CD8-positive, alpha-beta memory T cell (primary cell): ENCODE data around the gene PDLIM4. TPM values are rescaled to one million over a fixed set of nuclear protein-coding genes. Genes with fewer than 3 reads are reported as not detected.

Source experiments
- CTCF ChIA-PET: fragments of 350-600 bp; sonication (Branson Sonifier 250); formaldehyde crosslinking; loops from one replicate; lab custom pipeline; 2021; ENCODE audit warnings: antibody characterized with exemption; lab: Charles Lee
- POLR2A ChIA-PET: fragments of 350-600 bp; sonication (Branson Sonifier 250); formaldehyde crosslinking; loops from one replicate; lab custom pipeline; 2021; ENCODE audit warnings: antibody characterized with exemption; lab: Charles Lee
- DNase-seq, 5 donors: peaks; one replicate each; pipeline versions ENCODE4 v3.0.0 to v3.0.0-alpha.2; 2020 to 2022; ENCODE audit warnings: mixed read lengths in 1 of 5
- H3K27ac ChIP-seq: one replicate; pipeline ENCODE4 v1.7.0; 2013; ENCODE audit warnings: low read depth, mild to moderate bottlenecking, low read length, moderate library complexity
- H3K27me3 ChIP-seq: 2 replicates; pipeline ENCODE4 v1.7.0; 2013; ENCODE audit warnings: low read length, mild to moderate bottlenecking; ENCODE audit not compliant: insufficient read depth, poor library complexity, severe bottlenecking
- H3K36me3 ChIP-seq: 2 replicates; pipeline ENCODE4 v1.7.0; 2013; ENCODE audit warnings: mild to moderate bottlenecking, low read length, moderate library complexity; ENCODE audit not compliant: insufficient read depth
- H3K4me1 ChIP-seq: 2 replicates; pipeline ENCODE4 v1.7.0; 2013; ENCODE audit warnings: mild to moderate bottlenecking, low read length, moderate library complexity; ENCODE audit not compliant: insufficient read depth
- H3K4me3 ChIP-seq: 2 replicates; pipeline ENCODE4 v1.7.0; 2013; ENCODE audit warnings: mild to moderate bottlenecking, low read length
- H3K9me3 ChIP-seq: 2 replicates; pipeline ENCODE4 v1.7.0; 2013; ENCODE audit warnings: mild to moderate bottlenecking, low read length
- H3K27ac Mint-ChIP-seq, 8 donors: one replicate each; pipeline ENCODE4 v1.8.0; 2020 to 2021; ENCODE audit warnings: mixed read lengths in 8 of 8, mild to moderate bottlenecking in 6 of 8, inconsistent platforms in 3 of 8, moderate library complexity in 3 of 8
- H3K27me3 Mint-ChIP-seq, 2 donors: one replicate each; pipeline ENCODE4 v1.8.0; 2020 to 2021; ENCODE audit warnings: mixed read lengths in 2 of 2, mild to moderate bottlenecking in 1 of 2, moderate library complexity in 1 of 2
- H3K36me3 Mint-ChIP-seq, 3 donors: one replicate each; pipeline ENCODE4 v1.8.0; 2020 to 2021; ENCODE audit warnings: mixed read lengths in 3 of 3, inconsistent platforms in 1 of 3, mild to moderate bottlenecking in 1 of 3
- H3K4me1 Mint-ChIP-seq, 3 donors: one replicate each; pipeline ENCODE4 v1.8.0; 2020 to 2021; ENCODE audit warnings: mixed read lengths in 3 of 3, inconsistent platforms in 1 of 3, mild to moderate bottlenecking in 1 of 3
- H3K4me3 Mint-ChIP-seq, 7 donors: one replicate each; pipeline ENCODE4 v1.8.0; 2020 to 2021; ENCODE audit warnings: mixed read lengths in 7 of 7, mild to moderate bottlenecking in 6 of 7, moderate library complexity in 4 of 7, inconsistent platforms in 2 of 7
- H3K9me3 Mint-ChIP-seq, 5 donors: one replicate each; pipeline ENCODE4 v1.8.0; 2020 to 2022; ENCODE audit warnings: mixed read lengths in 5 of 5, mild to moderate bottlenecking in 3 of 5, moderate library complexity in 2 of 5, inconsistent platforms in 1 of 5
- polyA plus RNA-seq: library from polyadenylated mRNA; unstranded; fragments of 300-500 nt; fragmentation: Illumina TruSeq; gene quantifications from one replicate; pipeline ENCODE4 v1.2.3, GENCODE V29; 2021
- total RNA-seq, 2 experiments: library from RNA; stranded (reverse); gene quantifications; one replicate each; pipeline ENCODE4 v1.2.3, GENCODE V29; 2021

Gene PDLIM4
- total and polyA plus RNA-seq, 3 experiments from 2014 or later, result 0.39 to 1.4 TPM; not detected in 1

- H3K9me3 Mint-ChIP-seq, result no peaks in the 10 kb centered on the region
- POLR2A ChIA-PET, result no interaction called here
- DNase-seq, result no peak
Measured at GRCh38 chr5:132264546-132265335, 7.2 kb downstream of the PDLIM4 start.

GRCh38 chr5:132265336-132266030, 8.0 kb downstream of the PDLIM4 start:
- no peaks in the 10 kb centered on the region for H3K36me3 Mint-ChIP-seq
- no peak for DNase-seq
- H3K27ac Mint-ChIP-seq, result peak overlapping the region in 2 of 8 donors; percentile 32 to 80
- Histone ChIP-seq H3K27ac (no peak overlapping the region), H3K36me3 (no peaks in the 10 kb centered on the region), H3K9me3 (no peaks in the 10 kb centered on the region), H3K4me1 (no peaks in the 10 kb centered on the region), H3K27me3 (no peaks in the 10 kb centered on the region), H3K4me3 (no peak overlapping the region)
- H3K9me3 Mint-ChIP-seq, result no peaks in the 10 kb centered on the region
- H3K4me3 Mint-ChIP-seq, result no peak overlapping the region
- H3K4me1 Mint-ChIP-seq, result peaks cover 0 to 4% (median 4%) of the 10 kb centered on the region in 3 donors
- no peaks in the 10 kb centered on the region for H3K27me3 Mint-ChIP-seq
- ChIA-PET CTCF (interaction anchor here (2.1 kb wide), 1 partner anchor 28 kb away, joined by 5 read pairs; no protein-coding TSS in a partner anchor), POLR2A (no interaction called here)

More at GRCh38 chr5:132264546-132265335, 7.2 kb downstream of the PDLIM4 start:
- H3K4me3 Mint-ChIP-seq, result no peak overlapping the region
- peak overlapping the region in 1 of 8 donors; percentile 64 for H3K27ac Mint-ChIP-seq
- Histone ChIP-seq H3K9me3 (no peaks in the 10 kb centered on the region), H3K4me3 (no peak overlapping the region), H3K36me3 (no peaks in the 10 kb centered on the region), H3K27ac (no peak overlapping the region), H3K27me3 (no peaks in the 10 kb centered on the region), H3K4me1 (no peaks in the 10 kb centered on the region)
- CTCF ChIA-PET, result interaction anchor here (1.0 to 2.1 kb wide), 2 partner anchors 7 to 27 kb away, joined by 3 to 5 read pairs; no protein-coding TSS in a partner anchor
- peaks cover 0 to 7% (median 7%) of the 10 kb centered on the region in 3 donors for H3K4me1 Mint-ChIP-seq
- peaks cover 0 to 2% of the 10 kb centered on the region in 2 donors for H3K27me3 Mint-ChIP-seq
- H3K36me3 Mint-ChIP-seq, result no peaks in the 10 kb centered on the region

- Histone ChIP-seq H3K4me1 (no peaks in the 10 kb centered on the region), H3K9me3 (no peaks in the 10 kb centered on the region), H3K27me3 (no peaks in the 10 kb centered on the region), H3K27ac (no peak overlapping the region), H3K4me3 (no peak overlapping the region), H3K36me3 (no peaks in the 10 kb centered on the region)
- peaks cover 0 to under 1% of the 10 kb centered on the region in 2 donors for H3K27me3 Mint-ChIP-seq
- DNase-seq, result no peak
- no peaks in the 10 kb centered on the region for H3K9me3 Mint-ChIP-seq
- ChIA-PET POLR2A (no interaction called here), CTCF (no interaction called here)
- H3K36me3 Mint-ChIP-seq, result no peaks in the 10 kb centered on the region
- no peak overlapping the region for H3K4me3 Mint-ChIP-seq
- peaks cover 0 to 2% (median 0%) of the 10 kb centered on the region in 3 donors for H3K4me1 Mint-ChIP-seq
- H3K27ac Mint-ChIP-seq, result no peak overlapping the region
Measured at GRCh38 chr5:132266031-132266835, 8.7 kb downstream of the PDLIM4 start.

DNA sequence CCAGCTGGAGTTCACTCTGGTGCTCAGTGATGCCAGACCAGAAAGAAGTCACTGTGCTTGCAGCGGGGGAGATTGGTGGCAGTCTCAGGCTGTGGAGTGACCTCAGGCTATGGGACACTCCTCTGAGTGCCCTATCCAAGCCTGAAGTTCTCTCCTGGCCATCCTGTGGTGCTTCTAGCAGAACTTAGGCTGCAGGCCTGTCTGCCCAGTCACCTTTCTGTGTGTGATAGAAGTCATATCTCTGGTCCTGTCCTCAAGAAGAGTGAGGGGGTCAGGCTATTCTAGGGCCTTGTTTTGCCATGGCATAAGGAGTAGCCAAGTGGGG, 9.3 kb downstream of the PDLIM4 start:
- Mint-ChIP-seq H3K4me1 (peaks cover 0 to 4% (median 0%) of the 10 kb centered on the region in 3 donors), H3K9me3 (no peaks in the 10 kb centered on the region), H3K27ac (no peak overlapping the region), H3K36me3 (no peaks in the 10 kb centered on the region), H3K27me3 (peaks cover 0 to 3% of the 10 kb centered on the region in 2 donors), H3K4me3 (no peak overlapping the region)
- POLR2A ChIA-PET, result no interaction called here
- CTCF ChIA-PET, result no interaction called here
- no peak for DNase-seq
- Histone ChIP-seq H3K9me3 (no peaks in the 10 kb centered on the region), H3K36me3 (no peaks in the 10 kb centered on the region), H3K27me3 (no peaks in the 10 kb centered on the region), H3K4me3 (no peak overlapping the region), H3K27ac (no peak overlapping the region), H3K4me1 (no peaks in the 10 kb centered on the region)

DNA sequence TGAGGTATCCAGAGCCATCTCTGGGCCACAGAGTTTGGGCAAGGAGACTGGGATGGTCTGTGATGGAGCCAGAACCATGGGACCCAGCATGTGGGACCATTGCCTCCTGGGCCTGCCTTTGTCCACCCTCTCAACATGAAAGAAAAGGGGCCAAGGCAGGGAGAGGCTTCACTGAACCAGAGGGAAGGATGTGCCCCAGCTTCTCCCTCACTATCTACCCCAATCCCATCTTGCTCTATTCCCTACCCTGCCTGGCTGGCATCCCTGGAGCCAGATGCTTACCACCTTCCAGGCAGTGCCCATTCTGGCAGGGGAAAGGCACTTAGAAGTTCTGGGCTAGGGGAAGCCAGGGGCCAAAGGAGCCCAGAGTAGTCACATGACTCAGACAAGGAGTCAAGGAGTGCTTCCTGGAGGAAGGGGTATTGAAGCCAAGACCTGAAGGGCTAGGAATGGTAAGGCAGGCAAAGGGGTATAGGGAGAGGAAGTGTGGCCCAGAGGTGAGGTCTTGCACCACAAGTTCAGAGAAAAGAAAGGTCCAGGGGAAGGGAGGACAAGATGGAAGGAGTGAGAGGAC, 9.8 kb downstream of the PDLIM4 start:
- H3K4me1 Mint-ChIP-seq, result peaks cover 0 to 7% (median under 1%) of the 10 kb centered on the region in 3 donors
- H3K9me3 Mint-ChIP-seq, result no peaks in the 10 kb centered on the region

GRCh38 chr5:132267931-132268768, 10.7 kb downstream of the PDLIM4 start:
- H3K36me3 ChIP-seq, result no peaks in the 10 kb centered on the region
- no peak overlapping the region for H3K27ac ChIP-seq
- no peak overlapping the region for H3K4me3 Mint-ChIP-seq
- H3K36me3 Mint-ChIP-seq, result no peaks in the 10 kb centered on the region
- peak overlapping the region in 1 of 8 donors; percentile 59 for H3K27ac Mint-ChIP-seq
- no peak for DNase-seq
- H3K9me3 Mint-ChIP-seq, result no peaks in the 10 kb centered on the region
- H3K4me3 ChIP-seq, result no peak overlapping the region
- POLR2A ChIA-PET, result no interaction called here
- no peaks in the 10 kb centered on the region for H3K4me1 ChIP-seq
- no peaks in the 10 kb centered on the region for H3K9me3 ChIP-seq
- CTCF ChIA-PET, result interaction anchor here (1.2 to 1.4 kb wide), 2 partner anchors 30 to 233 kb away, joined by 3 to 4 read pairs; no protein-coding TSS in a partner anchor
- no peaks in the 10 kb centered on the region for H3K27me3 ChIP-seq
- peaks cover 3 to 14% (median 9%) of the 10 kb centered on the region in 3 donors for H3K4me1 Mint-ChIP-seq
- H3K27me3 Mint-ChIP-seq, result peaks cover 10 to 11% of the 10 kb centered on the region in 2 donors

More for the DNA sequence above, 9.8 kb downstream of the PDLIM4 start:
- ChIA-PET POLR2A (no interaction called here), CTCF (no interaction called here)
- Mint-ChIP-seq H3K27me3 (peaks cover 2 to 3% of the 10 kb centered on the region in 2 donors), H3K36me3 (no peaks in the 10 kb centered on the region), H3K27ac (peak overlapping the region in 1 of 8 donors; percentile 89), H3K4me3 (peak overlapping the region in 1 of 7 donors; percentile 83)
- no peak for DNase-seq
- Histone ChIP-seq H3K4me3 (no peak overlapping the region), H3K4me1 (no peaks in the 10 kb centered on the region), H3K27ac (no peak overlapping the region), H3K9me3 (no peaks in the 10 kb centered on the region), H3K27me3 (no peaks in the 10 kb centered on the region), H3K36me3 (no peaks in the 10 kb centered on the region)
